Neural cell (in vitro differentiated cells): ENCODE results near the gene PTPN9.

Source experiments
- CTCF ChIP-seq: fragments of 450-650 bp; IDR thresholded peaks from 2 replicates; pipeline ENCODE4 v1.5.1; 2014; ENCODE audit warnings: antibody characterized with exemption, mild to moderate bottlenecking, moderate library complexity; ENCODE audit not compliant: poor library complexity, severe bottlenecking
- EP300 ChIP-seq: fragments of 450-650 bp; conservative IDR thresholded peaks from 2 replicates; pipeline ENCODE4 v1.6.1; 2014; ENCODE audit warnings: antibody characterized with exemption, mild to moderate bottlenecking, moderate library complexity; ENCODE audit not compliant: poor library complexity, severe bottlenecking
- POLR2AphosphoS5 ChIP-seq: IDR thresholded peaks from 2 replicates; pipeline ENCODE4 v1.6.1; 2012
- RAD21 ChIP-seq: fragments of 450-650 bp; conservative IDR thresholded peaks from 2 replicates; pipeline ENCODE4 v1.6.1; 2014; ENCODE audit warnings: antibody characterized with exemption, mild to moderate bottlenecking, moderate library complexity
- REST ChIP-seq: IDR thresholded peaks from 2 replicates; pipeline ENCODE4 v1.6.1; 2012; ENCODE audit warnings: borderline replicate concordance
- TAF1 ChIP-seq: IDR thresholded peaks from 2 replicates; pipeline ENCODE4 v1.6.1; 2012; ENCODE audit warnings: low read depth

GRCh38 chr15:75616766-75617165 lies 37.7 kb upstream of the PTPN9 start:
- no peak for TF ChIP-seq POLR2AphosphoS5
- TF ChIP-seq TAF1: no peak
- no peak for TF ChIP-seq REST
- TF ChIP-seq CTCF: no peak
- no peak for TF ChIP-seq EP300
- no peak for TF ChIP-seq RAD21
